22Rv1 (cell line): ENCODE measurements around the gene GARNL3.

Experiments used
- H3K27ac ChIP-seq: fragments of 450-650 bp; 2 replicates; pipeline ENCODE4 v1.5.1; 2017
- CTCF ChIP-seq: fragments of 450-650 bp; IDR thresholded peaks from 2 replicates; pipeline ENCODE4 v1.5.1; 2017; ENCODE audit warnings: mild to moderate bottlenecking
- ZFX ChIP-seq: fragments of 450-650 bp; IDR thresholded peaks from 2 replicates; pipeline ENCODE4 v1.6.1; 2017; ENCODE audit warnings: antibody characterized with exemption, borderline replicate concordance

GARNL3 gene

DNA sequence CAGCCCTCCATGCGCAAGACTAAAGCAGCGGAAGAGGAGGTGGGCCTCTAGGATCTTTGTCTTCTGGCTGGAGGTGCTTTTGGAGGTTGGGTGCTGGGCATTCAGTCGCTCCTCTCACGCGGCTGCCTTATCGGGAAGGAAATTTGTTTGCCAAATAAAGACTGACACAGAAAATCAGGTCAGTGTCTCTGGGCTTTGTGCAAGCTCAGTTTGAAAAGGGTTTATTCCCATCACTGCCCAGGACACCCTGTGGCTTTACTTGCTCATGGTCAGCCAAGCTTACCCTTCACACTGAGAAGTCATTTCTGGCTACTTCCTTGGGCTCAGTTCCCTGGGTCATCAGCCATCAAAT is 142.9 kb downstream of the GARNL3 start:
- peak overlapping the region; percentile 65 for H3K27ac ChIP-seq

DNA sequence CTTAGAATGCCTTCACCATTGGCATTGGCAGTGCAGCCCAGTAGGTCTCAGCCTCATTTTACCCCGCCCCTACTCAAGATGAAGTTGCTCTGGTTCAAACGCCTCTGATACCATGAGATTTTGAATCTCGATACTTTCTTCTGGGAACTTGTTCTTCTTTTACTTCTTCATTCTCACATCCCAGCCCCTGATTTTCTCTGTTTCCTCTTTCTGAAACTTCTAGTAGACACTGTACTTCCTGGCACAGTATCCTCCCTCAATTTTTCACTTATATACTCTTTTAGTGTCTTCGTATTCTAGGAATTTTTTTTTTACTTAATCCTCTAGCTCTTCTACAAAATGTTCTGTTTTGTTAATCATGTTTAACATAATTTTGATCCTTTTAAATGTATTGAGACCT is 146.5 kb downstream of the GARNL3 start:
- no peak overlapping the region for H3K27ac ChIP-seq
- TF ChIP-seq ZFX (no peak), CTCF (no peak)

More for the DNA sequence above, 142.9 kb downstream of the GARNL3 start:
- TF ChIP-seq CTCF = no peak
- no peak for TF ChIP-seq ZFX

GRCh38 chr9:127415141-127415540 is 150.6 kb downstream of the GARNL3 start:
- H3K27ac ChIP-seq = no peak overlapping the region
- TF ChIP-seq ZFX (no peak), CTCF (no peak)

DNA sequence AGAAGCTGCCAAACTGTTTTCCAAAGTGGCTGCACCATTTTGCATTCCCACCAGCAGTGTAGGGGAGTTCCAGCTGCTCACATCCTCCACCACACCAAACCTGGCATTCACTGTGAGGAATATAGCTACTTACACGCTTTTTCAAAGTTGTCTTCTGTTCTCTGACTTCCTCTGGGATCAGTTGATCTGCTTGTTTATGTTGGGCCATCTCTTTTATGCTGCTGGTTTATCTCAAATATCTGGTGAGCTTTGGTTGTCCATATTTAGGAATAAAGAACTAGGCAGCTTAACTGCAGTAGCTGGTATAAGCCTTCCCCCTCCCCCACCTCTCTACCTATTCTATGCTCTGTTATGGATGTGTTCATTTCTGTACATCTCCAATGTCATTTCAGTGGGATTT is 151.1 kb downstream of the GARNL3 start:
- TF ChIP-seq CTCF (no peak), ZFX (no peak)
- no peak overlapping the region for H3K27ac ChIP-seq

GRCh38 chr9:127417131-127418036 is 152.8 kb downstream of the GARNL3 start:
- TF ChIP-seq ZFX = no peak
- TF ChIP-seq CTCF = no peak
- H3K27ac ChIP-seq = peak overlapping the region; percentile 46

DNA sequence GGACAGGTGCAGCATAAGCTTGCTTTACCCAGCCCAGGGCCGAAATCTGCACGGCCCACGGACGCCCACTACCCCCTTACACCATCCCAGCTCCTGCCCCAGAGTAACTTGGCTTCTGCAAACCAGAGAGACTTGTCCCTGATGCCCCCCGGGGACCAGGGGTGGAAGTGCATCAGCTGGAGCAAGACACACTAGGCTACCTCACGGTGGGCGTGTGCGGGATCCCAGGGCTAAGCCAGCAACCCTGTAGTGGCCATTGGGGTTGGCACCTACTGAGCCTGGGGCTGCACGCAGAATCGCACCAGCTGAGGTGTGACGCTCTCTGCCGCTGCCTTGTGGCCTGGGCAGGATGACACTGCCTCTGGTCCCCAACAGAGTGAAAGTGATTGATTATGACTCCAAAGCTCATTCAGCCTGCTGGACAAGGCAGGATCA is 153.5 kb downstream of the GARNL3 start:
- peak overlapping the region; percentile 46; the same call in 1 of the 2 replicates for H3K27ac ChIP-seq
- TF ChIP-seq CTCF = peak; percentile 48
- no peak for TF ChIP-seq ZFX

DNA sequence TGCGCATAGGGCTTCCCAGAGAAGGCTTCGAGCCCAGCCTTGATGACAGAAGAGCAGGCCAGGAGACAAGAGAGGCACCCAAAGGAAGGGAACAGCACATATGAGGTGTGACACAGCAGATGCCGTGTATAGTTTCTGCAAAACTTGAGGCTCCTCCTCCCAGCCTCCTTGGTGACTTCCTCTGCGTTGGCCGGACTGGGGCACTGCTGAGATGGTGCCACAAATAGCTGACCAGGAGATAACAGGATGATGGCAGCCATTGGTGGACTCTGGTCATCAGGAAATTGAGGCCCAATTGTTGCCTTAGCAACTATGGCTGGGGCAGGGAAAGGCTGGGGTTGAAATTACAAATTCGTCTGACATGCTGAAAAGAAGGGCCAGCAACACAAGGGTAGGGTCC is 154.8 kb downstream of the GARNL3 start:
- no peak overlapping the region for H3K27ac ChIP-seq
- TF ChIP-seq ZFX (no peak), CTCF (no peak)
